GM19240 (cell line): ENCODE results near the gene USP1.

Experiments used
- DNase-seq: peaks from one replicate; pipeline ENCODE4 v3.0.0; 2011; ENCODE audit warnings: low spot score; ENCODE audit not compliant: insufficient read length

USP1 gene

DNA sequence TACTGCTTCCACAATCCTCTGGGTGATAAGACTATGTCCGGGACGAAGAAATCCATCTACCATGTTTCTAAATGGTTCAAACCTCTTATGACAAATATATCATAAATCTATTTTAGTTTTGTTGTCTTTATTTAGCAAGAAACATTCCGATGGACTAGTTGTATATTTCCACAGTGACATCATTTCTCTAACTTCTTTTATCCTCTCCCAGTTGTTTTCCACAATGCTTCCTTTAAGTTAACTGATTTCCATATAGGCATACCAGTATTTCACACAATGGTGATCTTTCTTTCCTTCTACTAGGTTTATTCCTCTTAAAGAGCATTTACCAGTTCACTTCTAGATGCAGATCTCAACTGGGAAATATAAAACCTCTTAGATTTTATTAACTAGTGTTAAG, 44.8 kb downstream of the USP1 start:
- DNase-seq, result no peak

DNA sequence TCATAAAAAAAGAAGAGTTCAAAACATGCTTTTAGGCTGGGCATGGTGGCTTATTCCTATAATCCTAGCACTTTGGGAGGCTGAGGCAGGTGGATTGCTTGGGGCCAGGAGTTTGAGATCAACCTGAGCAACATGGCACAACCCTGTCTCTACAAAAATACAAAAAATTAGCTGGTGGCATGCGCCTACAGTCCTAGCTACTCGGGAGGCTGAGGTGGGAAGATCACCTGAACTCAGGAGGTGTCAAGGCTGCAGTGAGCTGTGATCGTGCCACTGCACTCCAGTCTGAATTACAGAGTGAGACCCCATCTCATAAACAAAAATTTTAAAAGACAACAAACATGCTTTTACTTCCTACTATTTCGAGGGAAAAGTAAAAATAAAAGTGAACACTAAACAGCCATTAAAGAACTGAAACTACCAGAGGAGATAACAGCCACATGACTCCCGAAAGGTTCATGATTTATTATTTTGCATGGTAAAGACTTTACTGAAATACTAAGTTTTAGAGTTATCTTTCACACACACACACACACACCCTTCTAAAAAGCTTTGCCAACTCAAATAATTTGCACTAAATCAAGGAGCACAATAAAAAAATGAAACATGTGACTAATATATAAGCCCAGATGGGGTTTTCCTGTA, 48.1 kb downstream of the USP1 start:
- DNase-seq, result no peak

DNA sequence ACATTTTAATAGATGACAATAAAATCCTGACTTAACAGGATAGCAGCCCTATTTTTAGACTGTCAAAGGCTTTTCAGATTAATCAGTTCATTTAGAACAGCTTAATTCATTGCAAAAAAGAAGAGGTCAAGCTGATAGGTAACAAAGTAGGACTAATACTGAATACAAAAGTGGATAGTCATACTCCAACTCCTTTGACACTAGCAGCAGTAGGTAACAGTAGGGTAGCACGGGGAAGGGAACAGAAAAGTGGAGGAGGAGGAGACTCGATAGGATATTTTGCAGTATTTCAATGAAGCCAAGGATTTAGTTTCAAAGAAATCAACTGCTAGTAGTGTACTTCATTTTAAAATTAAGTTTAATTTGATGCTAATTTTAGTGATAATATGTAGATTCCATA, 51.1 kb downstream of the USP1 start:
- no peak for DNase-seq

DNA sequence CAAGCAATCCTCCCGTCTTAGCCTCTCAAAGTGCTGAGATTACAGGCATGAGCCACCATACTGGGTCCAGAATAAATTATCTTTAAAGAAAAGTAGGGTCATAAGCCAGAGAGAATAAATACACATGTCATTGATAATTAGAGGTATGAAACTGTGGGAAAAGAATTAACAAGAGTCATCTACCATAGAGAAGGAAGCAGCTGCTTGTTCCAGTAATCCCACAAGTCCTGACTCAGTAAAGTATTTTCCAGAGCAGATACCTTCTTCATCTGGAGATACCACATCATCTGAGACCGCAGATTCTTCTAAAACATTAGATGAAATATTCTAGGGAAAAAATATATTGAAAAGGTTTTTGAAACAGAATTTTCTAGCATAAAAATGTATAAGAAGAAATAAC, 55.7 kb downstream of the USP1 start:
- no peak for DNase-seq

DNA sequence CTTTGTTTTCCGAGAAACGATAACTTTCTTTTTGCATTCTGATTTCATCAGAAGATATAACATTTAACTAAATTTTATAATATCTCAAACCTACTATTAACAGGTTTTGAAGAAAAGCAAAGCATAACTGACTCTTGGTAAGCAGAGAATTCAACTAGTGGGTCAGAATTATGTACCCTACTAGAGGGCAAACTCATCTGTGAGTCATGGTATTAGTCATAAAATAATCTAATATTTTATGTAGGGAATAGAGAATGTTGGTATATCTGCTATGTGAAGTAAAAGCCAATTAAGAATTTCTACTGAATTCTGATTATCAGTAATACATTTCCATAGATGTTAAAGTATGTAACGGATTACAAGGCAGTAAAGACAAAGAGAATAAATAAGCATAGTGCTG, 56.8 kb downstream of the USP1 start:
- no peak for DNase-seq

DNA sequence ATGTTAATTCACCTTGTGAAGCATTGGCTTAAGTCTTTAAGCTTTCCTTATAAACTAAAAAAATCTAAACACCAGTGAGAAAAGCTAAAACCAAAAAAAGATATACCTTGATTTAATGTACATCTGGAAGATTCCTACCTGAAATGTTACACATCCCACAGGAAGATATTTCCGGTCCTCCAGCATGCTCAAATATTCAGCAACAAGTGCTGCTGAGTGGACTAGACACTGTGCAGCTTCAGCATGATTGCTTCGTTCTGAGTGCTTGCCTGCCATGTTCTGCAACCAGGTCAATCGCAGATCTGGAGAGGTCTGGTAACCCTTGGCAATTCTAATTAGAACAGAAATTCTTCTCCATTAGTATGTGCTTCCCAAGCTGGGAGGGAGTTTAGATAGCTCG, 57.3 kb downstream of the USP1 start:
- DNase-seq, result no peak

DNA sequence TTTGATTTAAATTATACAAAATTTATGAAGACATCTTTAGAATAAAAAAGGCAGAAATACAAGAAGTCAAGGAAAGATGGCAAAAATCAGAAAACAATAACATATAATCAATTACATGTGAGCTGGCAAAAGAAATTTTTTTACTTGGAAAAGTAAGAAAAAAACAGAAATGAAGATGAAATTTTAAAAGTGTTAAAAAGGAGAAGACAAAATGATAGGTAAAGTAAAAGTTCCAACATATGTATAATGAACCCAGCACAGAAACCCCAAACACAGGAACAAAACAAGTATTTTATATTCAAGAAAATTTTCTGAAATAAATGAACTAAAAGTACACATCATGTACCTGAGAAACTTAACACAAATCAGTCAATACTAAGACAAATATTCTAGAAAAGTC, 63.4 kb downstream of the USP1 start:
- no peak for DNase-seq
